22Rv1 (cell line): ENCODE measurements around the gene FOSB.

Experiments used
- H3K27ac ChIP-seq: fragments of 450-650 bp; 2 replicates; pipeline ENCODE4 v1.5.1; 2017
- ZFX ChIP-seq: fragments of 450-650 bp; IDR thresholded peaks from 2 replicates; pipeline ENCODE4 v1.6.1; 2017; ENCODE audit warnings: antibody characterized with exemption, borderline replicate concordance
- TF ChIP-seq, protein P1 (sequence below): fragments of 450-650 bp; IDR thresholded peaks from 2 replicates; pipeline ENCODE4 v1.5.1; 2017; ENCODE audit warnings: mild to moderate bottlenecking

FOSB gene

DNA sequence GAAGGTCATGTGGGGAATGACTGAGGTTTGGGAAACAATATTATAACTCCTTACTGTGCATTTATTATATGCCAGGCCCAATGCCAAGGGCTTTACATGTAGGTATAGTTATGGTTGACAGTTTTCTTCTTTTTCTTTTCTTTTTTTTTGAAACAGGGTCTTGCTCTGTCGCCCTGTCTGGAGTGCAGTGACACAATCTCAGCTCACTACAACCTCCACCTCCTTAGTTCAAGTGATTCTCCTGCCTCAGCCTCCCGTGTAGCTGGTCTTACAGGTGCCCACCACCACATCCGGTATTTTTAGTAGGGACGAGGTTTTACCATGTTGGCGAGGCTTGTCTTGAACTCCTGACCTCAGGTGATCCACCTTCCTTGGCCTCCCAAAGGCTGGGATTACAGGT lies 15.2 kb downstream of the FOSB start:
- H3K27ac ChIP-seq = no peak overlapping the region
- no peak for TF ChIP-seq ZFX
- TF ChIP-seq, protein P1, sequence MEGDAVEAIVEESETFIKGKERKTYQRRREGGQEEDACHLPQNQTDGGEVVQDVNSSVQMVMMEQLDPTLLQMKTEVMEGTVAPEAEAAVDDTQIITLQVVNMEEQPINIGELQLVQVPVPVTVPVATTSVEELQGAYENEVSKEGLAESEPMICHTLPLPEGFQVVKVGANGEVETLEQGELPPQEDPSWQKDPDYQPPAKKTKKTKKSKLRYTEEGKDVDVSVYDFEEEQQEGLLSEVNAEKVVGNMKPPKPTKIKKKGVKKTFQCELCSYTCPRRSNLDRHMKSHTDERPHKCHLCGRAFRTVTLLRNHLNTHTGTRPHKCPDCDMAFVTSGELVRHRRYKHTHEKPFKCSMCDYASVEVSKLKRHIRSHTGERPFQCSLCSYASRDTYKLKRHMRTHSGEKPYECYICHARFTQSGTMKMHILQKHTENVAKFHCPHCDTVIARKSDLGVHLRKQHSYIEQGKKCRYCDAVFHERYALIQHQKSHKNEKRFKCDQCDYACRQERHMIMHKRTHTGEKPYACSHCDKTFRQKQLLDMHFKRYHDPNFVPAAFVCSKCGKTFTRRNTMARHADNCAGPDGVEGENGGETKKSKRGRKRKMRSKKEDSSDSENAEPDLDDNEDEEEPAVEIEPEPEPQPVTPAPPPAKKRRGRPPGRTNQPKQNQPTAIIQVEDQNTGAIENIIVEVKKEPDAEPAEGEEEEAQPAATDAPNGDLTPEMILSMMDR = no peak

DNA sequence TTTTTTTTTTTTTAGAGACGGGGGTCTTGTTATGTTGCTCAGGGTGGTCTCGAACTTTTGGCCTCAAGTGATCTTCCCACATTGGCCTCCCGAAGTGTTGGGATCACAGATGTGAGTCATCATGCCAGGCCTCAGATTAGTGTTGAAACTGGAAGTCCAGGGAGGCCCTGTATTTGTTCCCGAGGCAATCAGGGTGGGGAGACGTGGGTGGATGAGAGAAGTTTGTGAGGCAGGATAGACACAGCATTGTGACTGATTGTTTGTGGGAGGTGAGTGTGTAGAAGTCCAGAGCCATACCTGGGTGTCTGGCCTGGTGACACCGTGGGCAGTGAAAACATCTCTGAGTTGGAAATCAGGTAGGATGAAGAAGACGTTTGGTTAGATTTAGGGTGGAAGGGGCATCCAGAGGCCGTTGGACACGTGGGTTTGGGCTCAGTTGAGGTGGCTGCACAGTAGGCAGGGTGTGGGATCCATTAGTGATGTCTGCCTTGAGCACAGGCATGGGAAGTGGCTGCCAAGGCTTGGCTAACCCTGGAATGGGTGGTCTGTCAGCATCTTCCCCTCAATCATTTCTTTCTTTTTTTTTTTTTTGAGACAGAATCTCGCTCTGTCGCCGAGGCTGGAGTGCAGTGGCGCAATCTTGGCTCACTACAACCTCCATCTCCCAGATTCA lies 16.6 kb downstream of the FOSB start:
- no peak for TF ChIP-seq ZFX
- TF ChIP-seq, protein P1 = no peak
- H3K27ac ChIP-seq = no peak overlapping the region

DNA sequence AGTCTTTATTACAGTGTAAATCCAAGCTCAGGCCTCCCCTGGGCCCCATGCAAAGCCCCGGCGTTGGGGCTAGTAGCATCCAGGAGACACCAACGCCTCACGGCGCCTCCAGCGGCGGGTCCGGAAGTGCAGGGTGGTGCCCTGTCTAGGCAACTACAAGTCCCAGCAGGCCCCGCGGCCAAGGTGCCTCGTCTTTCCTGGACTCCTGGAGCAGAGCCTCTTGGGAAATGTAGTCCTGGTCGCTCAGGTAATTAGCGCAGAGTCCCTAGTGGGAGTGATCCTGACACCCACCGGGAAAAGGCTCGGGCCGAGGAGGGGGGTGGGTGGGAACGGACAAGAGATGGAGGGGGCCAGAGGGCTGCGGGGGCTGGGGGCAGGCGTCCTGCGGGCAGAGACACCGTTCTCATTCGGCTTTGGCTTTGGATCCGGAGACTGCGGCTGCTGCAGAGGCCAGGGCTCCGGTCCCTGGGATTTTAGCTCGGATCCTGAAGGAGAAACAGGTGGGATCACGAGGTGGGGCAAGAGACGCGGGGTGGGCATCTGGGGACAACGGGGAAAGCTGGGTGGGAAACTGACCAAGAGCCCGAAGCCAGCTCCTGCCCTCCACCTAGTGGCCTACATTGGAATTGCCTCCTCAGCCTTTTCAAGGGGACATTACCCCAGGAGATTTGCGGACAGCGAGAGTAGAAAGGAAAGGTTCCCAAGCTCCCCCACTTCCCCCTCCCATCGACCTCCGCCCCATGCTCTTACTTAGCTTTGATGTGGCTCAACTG lies 17.7 kb downstream of the FOSB start:
- H3K27ac ChIP-seq = peak overlapping the region; percentile 57
- TF ChIP-seq, protein P1 = peak; percentile 90
- no peak for TF ChIP-seq ZFX

DNA sequence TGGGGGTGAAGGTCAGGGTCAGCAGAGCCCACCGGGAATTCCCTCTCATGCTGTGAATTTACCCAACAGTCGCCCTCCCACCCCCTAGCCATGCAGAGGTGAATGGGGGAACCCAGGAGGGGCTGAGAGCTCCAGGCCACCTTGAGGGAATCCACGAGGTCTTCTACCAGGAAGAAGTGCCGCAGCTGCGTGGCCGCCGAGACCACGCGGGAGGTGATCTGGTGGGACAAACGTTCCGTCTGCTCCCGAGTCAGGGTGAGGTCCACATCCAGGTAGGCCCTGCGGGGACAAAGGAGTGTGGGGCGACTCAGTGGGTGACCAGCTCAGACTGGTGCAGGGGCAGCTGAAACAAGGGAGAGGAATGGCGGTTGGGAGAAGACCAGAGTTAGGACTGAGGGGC lies 20.9 kb downstream of the FOSB start:
- H3K27ac ChIP-seq = no peak overlapping the region
- TF ChIP-seq ZFX = no peak
- TF ChIP-seq, protein P1 = no peak

DNA sequence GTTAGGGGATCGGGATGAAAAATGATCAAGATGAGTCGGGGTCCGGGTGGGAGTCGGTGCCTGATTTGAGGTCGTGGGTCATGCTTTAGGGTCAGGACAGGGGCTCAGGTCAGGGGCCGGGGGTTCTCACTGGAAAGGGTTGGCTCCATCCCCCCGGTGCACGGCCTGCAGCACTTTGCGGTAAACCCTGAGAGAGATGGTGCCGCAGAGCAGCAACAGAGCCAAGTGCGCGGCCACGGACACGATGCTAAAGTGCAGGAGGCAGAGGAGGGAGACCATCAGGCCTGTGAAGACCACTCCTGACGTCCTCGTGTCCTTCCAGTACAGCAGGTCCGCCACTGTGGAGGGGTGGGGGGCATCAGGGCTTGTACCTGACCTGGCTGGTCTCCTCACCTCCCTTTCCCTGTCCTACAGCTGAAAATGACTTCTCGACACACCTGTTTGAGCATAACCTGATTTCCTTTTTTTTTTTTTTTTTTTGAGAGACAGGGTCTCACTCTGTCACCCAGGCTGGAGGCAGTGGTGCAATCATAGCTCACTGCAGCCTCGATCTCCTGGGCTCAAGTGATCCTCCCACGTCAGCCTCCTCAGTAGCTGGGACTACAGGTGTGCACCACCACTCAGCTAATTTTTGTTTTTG lies 21.5 kb downstream of the FOSB start:
- no peak for TF ChIP-seq ZFX
- TF ChIP-seq, protein P1 = no peak
- no peak overlapping the region for H3K27ac ChIP-seq

DNA sequence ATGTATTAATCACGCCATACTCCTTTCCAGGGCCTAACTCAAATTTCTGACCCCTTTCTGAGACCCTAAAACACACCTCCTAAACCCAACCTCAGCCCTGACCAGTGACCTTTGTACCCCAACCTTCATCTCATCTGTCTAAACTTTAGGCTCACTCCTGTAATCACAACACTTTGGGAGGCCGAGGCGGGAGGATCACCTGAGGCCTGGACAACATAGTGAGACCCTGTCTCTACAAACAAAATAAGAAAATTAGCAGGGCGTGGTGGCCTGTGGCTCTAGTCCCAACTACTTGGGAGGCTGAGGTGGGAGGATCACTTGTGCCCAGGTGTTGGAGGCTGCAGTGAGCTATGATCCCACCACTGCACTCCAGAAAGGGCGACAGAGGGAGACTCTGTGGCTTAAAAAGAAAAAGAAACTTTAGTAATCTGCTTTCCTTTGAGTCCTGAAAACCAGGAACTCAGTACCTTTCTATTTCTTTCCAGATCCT lies 24.4 kb downstream of the FOSB start:
- H3K27ac ChIP-seq = peak overlapping the region; percentile 72
- no peak for TF ChIP-seq ZFX
- TF ChIP-seq, protein P1 = no peak
